ENCODE data around the gene TUBD1. TPM values are rescaled to one million over a fixed set of nuclear protein-coding genes. Genes with fewer than 3 reads are reported as not detected.
"Not testable (repeated sequence)": the region's sequence is repeated elsewhere in the genome, so short reads cannot be mapped to it uniquely, and the experiment has no call there.

Gene TUBD1
- total RNA-seq, 2 experiments from 2014 or later: 15.2 to 15.4 TPM

DNA sequence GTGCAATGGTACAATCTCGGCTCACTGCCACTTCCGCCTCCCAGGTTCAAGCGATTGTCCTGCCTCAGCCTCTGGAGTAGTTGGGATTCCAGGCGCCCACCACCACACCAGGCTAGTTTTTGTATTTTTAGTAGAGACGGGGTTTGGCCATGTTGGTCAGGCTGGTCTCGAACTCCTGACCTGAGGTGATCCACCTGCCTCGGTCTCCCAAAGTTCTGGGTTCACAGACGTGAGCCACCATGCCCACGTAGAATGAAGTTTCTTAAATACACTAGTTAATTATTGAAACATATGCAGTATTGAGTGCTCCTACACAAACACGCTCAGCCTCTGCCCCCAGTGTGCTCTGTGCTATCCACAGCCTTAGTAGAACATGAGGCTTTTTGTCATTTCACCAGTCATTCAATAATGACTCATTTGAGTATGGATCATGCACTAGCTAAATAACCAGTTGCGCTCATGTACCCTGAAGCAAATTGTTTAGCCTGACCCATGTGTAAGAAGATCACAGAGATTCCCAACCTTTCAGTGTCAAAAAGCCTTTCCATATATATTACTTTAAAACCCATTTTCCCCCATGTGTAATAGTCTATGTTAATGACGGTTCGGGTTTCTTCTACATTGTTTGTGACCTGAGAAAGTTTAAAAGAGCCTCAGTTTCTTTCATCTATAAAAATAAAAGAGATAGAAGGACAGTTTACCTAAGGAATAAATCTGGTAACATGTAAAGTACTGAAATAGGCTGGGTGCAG, 49.7 kb downstream of the TUBD1 start:
- H3K9me3 Mint-ChIP-seq: no peaks in the 10 kb centered on the region
- CTCF ChIA-PET: interaction anchor here (0.5 to 1.8 kb wide), 3 partner anchors 19 to 481 kb away, joined by 3 to 12 read pairs (median 4); no protein-coding TSS in a partner anchor

DNA sequence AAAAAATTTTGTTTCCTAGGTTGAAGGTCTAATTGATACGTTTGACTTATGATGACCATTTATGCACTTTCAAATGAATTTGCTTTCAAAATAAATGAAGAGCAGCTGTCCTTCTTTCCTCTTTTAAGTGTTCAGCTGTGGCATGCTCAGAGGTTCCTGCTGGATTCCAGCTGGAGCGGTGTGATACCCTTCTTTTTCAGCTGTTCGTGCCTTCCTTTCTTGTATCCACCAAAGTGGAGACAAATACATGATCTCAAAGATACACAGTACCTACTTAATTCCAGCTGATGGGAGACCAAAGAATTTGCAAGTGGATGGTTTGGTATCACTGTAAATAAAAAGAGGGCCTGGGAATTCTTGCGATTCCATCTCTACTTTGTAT, 50.9 kb downstream of the TUBD1 start:
- peak overlapping the region; percentile 100 for H3K27ac Mint-ChIP-seq
- H3K4me1 Mint-ChIP-seq (ENCODE audit: low read depth): peaks cover 69% of the 10 kb centered on the region
- H3K27me3 Mint-ChIP-seq (ENCODE audit: low read depth); H3K9me3 Mint-ChIP-seq; intact Hi-C loops (cut with micrococcal nuclease): not testable (repeated sequence)
- CTCF ChIA-PET: interaction anchor here (0.7 to 2.0 kb wide), 3 partner anchors 55 to 88 kb away, joined by 4 to 12 read pairs (median 6); no protein-coding TSS in a partner anchor
- peak; percentile 35 for DNase-seq
- peak overlapping the region; percentile 100 for H3K4me3 Mint-ChIP-seq
- H3K36me3 Mint-ChIP-seq (ENCODE audit: low read depth): peaks cover 63% of the 10 kb centered on the region

More for the DNA sequence above, 49.7 kb downstream of the TUBD1 start:
- DNase-seq: peak; percentile 80
- H3K27ac Mint-ChIP-seq: peak overlapping the region; percentile 100
- H3K4me1 Mint-ChIP-seq (ENCODE audit: low read depth): peaks cover 72% of the 10 kb centered on the region
- H3K27me3 Mint-ChIP-seq (ENCODE audit: low read depth): peaks cover 6% of the 10 kb centered on the region
- intact Hi-C loops (cut with micrococcal nuclease): loop anchor here (1.0 kb wide), 1 partner anchor 81 kb away; no protein-coding TSS in a partner anchor
- H3K4me3 Mint-ChIP-seq: peak overlapping the region; percentile 100
- H3K36me3 Mint-ChIP-seq (ENCODE audit: low read depth): peaks cover 56% of the 10 kb centered on the region

DNA sequence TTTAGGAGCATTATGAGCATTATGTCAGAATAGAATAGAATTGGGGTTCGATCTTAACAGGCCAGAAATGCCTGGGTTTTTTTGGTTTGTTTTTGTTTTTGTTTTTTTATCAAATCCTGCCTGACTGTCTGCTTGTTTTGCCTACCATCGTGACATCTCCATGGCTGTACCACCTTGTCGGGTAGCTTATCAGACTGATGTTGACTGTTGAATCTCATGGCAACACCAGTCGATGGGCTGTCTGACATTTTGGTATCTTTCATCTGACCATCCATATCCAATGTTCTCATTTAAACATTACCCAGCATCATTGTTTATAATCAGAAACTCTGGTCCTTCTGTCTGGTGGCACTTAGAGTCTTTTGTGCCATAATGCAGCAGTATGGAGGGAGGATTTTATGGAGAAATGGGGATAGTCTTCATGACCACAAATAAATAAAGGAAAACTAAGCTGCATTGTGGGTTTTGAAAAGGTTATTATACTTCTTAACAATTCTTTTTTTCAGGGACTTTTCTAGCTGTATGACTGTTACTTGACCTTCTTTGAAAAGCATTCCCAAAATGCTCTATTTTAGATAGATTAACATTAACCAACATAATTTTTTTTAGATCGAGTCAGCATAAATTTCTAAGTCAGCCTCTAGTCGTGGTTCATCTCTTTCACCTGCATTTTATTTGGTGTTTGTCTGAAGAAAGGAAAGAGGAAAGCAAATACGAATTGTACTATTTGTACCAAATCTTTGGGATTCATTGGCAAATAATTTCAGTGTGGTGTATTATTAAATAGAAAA, 51.5 kb downstream of the TUBD1 start:
- H3K27me3 Mint-ChIP-seq (ENCODE audit: low read depth); H3K9me3 Mint-ChIP-seq; intact Hi-C loops (cut with micrococcal nuclease): not testable (repeated sequence)
- Mint-ChIP-seq H3K27ac (peak overlapping the region; percentile 100), H3K4me3 (peak overlapping the region; percentile 100), H3K36me3 (ENCODE audit: low read depth) (peaks cover 66% of the 10 kb centered on the region), H3K4me1 (ENCODE audit: low read depth) (peaks cover 69% of the 10 kb centered on the region)
- CTCF ChIA-PET: interaction anchor here (0.7 to 2.0 kb wide), 2 partner anchors 54 to 56 kb away, joined by 4 to 6 read pairs; no protein-coding TSS in a partner anchor
- DNase-seq: peak; percentile 50

DNA sequence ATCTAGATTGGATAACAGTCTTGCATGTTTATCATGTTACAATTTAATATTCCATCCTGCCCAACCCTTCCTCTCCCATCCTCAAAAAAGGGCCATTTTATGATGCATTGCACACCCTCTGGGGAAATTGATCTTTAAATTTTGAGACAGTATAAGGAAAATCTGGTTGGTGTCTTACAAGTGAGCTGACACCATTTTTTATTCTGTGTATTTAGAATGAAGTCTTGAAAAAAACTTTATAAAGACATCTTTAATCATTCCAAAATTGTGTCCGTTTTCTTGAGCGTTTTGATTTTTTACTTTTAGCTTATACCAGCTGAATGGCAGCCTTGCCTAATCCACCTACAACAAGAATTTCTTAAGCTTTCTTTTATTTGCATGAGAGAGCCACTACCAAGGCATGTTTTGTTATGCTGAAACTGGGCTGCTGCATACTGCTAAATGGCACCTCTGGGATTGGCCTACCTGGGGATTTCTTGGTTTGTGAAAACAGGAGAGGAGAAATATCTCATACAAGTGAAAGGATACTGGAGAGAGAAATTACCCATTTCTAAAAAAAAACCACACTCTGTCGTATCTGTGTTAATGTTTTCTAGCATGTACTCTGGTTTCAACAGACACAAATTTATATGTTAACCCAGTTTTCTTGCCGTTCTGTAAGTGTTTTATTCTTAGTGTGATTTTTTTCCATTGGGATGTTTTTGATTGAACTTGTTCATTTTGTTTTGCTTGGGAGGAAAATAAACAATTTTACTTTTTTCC, 52.2 kb downstream of the TUBD1 start:
- H3K36me3 Mint-ChIP-seq (ENCODE audit: low read depth): peaks cover 67% of the 10 kb centered on the region
- peak overlapping the region; percentile 100 for H3K4me3 Mint-ChIP-seq
- no peaks in the 10 kb centered on the region for H3K9me3 Mint-ChIP-seq
- DNase-seq: peak; percentile 60
- CTCF ChIA-PET: interaction anchor here (0.8 to 2.0 kb wide), 2 partner anchors 55 to 87 kb away, joined by 3 to 6 read pairs; no protein-coding TSS in a partner anchor
- H3K4me1 Mint-ChIP-seq (ENCODE audit: low read depth): peaks cover 67% of the 10 kb centered on the region
- H3K27me3 Mint-ChIP-seq (ENCODE audit: low read depth): peaks cover 8% of the 10 kb centered on the region
- H3K27ac Mint-ChIP-seq: peak overlapping the region; percentile 100
- intact Hi-C loops (cut with micrococcal nuclease): no loop called here

DNA sequence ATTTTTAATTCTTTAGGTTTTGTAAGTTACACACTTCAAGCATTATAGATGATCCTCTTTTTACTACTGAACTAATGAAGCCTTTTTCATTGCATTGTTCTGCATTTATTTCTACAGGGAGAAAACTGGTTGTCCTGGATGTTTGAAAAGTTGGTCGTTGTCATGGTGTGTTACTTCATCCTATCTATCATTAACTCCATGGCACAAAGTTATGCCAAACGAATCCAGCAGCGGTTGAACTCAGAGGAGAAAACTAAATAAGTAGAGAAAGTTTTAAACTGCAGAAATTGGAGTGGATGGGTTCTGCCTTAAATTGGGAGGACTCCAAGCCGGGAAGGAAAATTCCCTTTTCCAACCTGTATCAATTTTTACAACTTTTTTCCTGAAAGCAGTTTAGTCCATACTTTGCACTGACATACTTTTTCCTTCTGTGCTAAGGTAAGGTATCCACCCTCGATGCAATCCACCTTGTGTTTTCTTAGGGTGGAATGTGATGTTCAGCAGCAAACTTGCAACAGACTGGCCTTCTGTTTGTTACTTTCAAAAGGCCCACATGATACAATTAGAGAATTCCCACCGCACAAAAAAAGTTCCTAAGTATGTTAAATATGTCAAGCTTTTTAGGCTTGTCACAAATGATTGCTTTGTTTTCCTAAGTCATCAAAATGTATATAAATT, 53.0 kb downstream of the TUBD1 start:
- DNase-seq: no peak
- Mint-ChIP-seq H3K36me3 (ENCODE audit: low read depth) (peaks cover 69% of the 10 kb centered on the region), H3K9me3 (no peaks in the 10 kb centered on the region), H3K27ac (peak overlapping the region; percentile 100), H3K4me1 (ENCODE audit: low read depth) (peaks cover 63% of the 10 kb centered on the region), H3K4me3 (peak overlapping the region; percentile 100), H3K27me3 (ENCODE audit: low read depth) (peaks cover 8% of the 10 kb centered on the region)
- intact Hi-C loops (cut with micrococcal nuclease): no loop called here
- CTCF ChIA-PET: interaction anchor here (0.8 to 1.2 kb wide), 3 partner anchors 15 to 86 kb away, joined by 3 to 5 read pairs (median 3); no protein-coding TSS in a partner anchor

DNA sequence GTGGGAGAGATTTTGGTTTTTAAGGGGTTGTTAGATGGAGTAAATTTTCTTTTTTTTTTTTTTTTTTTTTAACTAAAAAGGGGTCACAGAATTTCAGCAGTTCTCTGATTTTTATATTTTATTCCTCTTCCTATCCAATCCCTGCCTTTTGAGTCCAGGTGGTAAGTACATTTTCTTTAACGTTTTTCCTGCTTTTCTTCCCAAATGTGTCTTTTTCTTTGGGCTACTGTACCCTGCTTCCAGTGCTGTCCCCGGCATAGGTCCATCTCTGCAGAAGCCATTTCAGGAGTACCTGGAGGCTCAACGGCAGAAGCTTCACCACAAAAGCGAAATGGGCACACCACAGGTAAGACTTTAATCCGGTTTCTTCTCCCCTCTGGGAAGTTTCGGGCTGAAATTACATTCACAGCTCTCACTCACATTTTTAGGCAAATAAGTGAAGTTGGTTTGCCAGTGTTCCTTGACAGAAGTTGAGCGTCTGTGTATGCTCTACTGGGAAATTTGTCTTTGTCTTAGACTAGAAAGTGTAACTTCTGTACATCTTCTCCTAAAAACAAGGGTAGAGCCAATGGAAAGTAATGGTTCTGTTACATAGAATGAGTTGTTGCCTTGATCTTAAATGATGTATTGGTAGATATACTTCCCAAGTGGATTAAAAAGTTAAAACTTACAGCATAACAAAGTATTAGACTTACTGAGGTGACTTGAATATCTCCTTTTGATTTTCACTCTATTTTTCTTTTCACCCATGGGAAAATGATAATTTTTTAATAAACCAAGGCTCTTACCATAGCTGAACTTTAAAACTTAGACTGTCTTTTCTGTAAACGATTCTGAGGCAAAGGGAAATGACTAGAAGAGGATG, 54.5 kb downstream of the TUBD1 start:
- CTCF ChIA-PET: interaction anchor here (0.8 to 2.6 kb wide), 8 partner anchors 10 to 86 kb away, joined by 3 to 13 read pairs (median 7); no protein-coding TSS in a partner anchor
- peak; percentile 45 for DNase-seq
- intact Hi-C loops (cut with micrococcal nuclease): no loop called here

DNA sequence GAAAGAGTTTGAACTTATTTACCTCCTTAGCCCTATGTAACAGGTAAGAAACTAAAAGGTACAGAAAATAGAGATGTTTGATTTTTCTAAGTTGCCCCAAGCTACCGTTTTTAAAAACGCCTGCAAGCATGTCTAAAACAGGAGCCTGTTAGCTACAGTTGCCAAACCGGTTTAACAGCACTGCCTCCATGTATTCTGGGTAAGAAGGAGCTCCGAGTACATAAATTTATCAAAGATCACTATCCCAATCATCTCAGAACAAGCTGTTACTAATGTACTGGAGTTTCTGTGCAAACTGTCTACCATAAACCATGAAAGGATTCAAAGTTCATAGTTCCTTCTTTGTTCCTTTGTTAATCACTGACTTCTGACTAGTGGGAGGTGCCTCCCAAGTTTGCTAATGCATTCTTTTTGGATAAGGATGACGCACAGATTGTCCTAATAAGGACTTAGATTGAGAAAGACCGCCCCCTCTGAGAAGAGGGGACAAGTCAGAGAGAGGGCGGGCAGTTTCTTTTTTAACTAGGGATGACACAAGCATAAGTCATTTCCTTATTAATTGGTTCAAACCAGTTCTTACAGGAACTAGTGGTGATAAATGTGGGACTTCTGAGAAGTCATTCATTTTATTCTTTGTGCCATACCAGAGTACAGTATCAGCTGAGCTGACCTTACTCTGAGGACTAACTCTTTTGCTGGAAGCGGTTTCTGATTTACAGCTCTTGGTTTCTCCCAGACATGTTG, 55.3 kb downstream of the TUBD1 start:
- CTCF ChIA-PET: interaction anchor here (0.6 to 2.6 kb wide), 10 partner anchors 8 to 85 kb away, joined by 3 to 13 read pairs (median 7); no protein-coding TSS in a partner anchor
- H3K9me3 Mint-ChIP-seq: no peaks in the 10 kb centered on the region
- peak overlapping the region; percentile 100 for H3K4me3 Mint-ChIP-seq
- intact Hi-C loops (cut with micrococcal nuclease): no loop called here
- peaks cover 56% of the 10 kb centered on the region for H3K4me1 Mint-ChIP-seq (ENCODE audit: low read depth)
- H3K27me3 Mint-ChIP-seq (ENCODE audit: low read depth): peaks cover 8% of the 10 kb centered on the region
- peak overlapping the region; percentile 100 for H3K27ac Mint-ChIP-seq
- peaks cover 61% of the 10 kb centered on the region for H3K36me3 Mint-ChIP-seq (ENCODE audit: low read depth)
- peak; percentile 81 for DNase-seq

More for the DNA sequence above, 54.5 kb downstream of the TUBD1 start:
- H3K27ac Mint-ChIP-seq: peak overlapping the region; percentile 100
- H3K36me3 Mint-ChIP-seq (ENCODE audit: low read depth): peaks cover 65% of the 10 kb centered on the region
- peak overlapping the region; percentile 100 for H3K4me3 Mint-ChIP-seq
- peaks cover 57% of the 10 kb centered on the region for H3K4me1 Mint-ChIP-seq (ENCODE audit: low read depth)
- H3K9me3 Mint-ChIP-seq: no peaks in the 10 kb centered on the region
- H3K27me3 Mint-ChIP-seq (ENCODE audit: low read depth): peaks cover 8% of the 10 kb centered on the region

DNA sequence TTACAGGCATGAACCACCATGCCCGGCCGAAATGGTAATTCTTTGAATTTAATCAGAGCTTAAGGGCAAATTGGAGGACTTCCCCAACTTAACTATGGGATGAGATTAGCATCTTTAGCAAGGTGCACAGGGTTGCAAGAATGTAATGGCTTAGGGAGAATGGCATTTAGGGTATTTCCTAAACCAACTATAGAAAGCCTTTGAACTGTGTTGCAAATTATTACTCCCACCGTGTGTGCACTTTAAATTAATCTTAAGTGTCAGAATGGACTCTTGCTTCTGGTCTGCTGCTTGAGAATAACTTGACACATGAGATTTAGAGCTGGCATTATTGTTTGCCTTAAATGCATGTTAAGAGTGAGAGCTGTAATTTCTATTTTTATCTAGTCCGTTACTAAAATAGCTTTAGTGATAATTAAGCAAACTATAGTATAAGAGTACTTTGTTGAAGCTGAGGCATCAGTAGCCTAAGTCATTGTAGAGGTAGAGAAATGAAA, 59.8 kb downstream of the TUBD1 start:
- peaks cover 77% of the 10 kb centered on the region for H3K4me1 Mint-ChIP-seq (ENCODE audit: low read depth)
- DNase-seq: no peak

DNA sequence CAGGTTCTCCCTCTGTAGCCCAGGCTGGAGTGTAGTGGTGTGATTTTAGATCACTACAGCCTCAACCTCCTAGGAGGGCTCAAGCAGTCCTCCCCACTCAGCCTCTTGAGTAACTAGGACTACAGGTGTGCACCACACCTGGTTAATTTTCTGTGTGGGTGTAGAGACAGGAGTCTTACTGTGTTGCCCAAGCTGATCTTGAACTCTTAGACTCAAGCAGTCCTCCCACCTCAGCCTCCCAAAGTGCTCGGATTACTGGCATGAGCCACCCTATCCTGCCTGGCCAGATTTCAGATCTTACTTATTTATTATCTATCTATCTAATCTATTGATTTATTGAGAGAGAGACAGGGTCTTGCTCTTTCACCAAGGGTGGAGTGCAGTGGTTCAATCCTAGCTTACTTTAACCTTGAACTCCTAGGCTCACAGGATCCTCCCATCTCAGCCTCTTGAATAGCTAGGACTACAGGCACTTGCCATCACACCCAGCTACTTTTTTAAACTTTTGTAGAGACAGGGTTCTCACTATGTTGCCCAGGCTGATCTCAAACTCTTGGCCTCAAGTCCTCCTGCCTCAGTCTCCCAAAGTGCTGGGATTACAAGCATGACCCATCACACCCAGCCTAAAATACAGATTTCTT, 61.8 kb downstream of the TUBD1 start:
- peak; percentile 42 for DNase-seq
- CTCF ChIA-PET: interaction anchor here (0.7 to 3.5 kb wide), 3 partner anchors 29 to 77 kb away, joined by 3 to 20 read pairs (median 4); no protein-coding TSS in a partner anchor
- no peaks in the 10 kb centered on the region for H3K27me3 Mint-ChIP-seq (ENCODE audit: low read depth)
- peaks cover 82% of the 10 kb centered on the region for H3K4me1 Mint-ChIP-seq (ENCODE audit: low read depth)
- H3K9me3 Mint-ChIP-seq: no peaks in the 10 kb centered on the region
- peak overlapping the region; percentile 77 for H3K4me3 Mint-ChIP-seq
- peaks cover 38% of the 10 kb centered on the region for H3K36me3 Mint-ChIP-seq (ENCODE audit: low read depth)
- intact Hi-C loops (cut with micrococcal nuclease): no loop called here
- peak overlapping the region; percentile 99 for H3K27ac Mint-ChIP-seq

More for the DNA sequence above, 59.8 kb downstream of the TUBD1 start:
- Mint-ChIP-seq H3K36me3 (ENCODE audit: low read depth) (peaks cover 29% of the 10 kb centered on the region), H3K27me3 (ENCODE audit: low read depth) (peaks cover 2% of the 10 kb centered on the region), H3K27ac (peak overlapping the region; percentile 93), H3K9me3 (no peaks in the 10 kb centered on the region), H3K4me3 (peak overlapping the region; percentile 38)
- CTCF ChIA-PET: interaction anchor here (0.9 to 3.5 kb wide), 3 partner anchors 45 to 82 kb away, joined by 3 to 20 read pairs (median 3); no protein-coding TSS in a partner anchor
- intact Hi-C loops (cut with micrococcal nuclease): no loop called here
